Measurements from ENCODE around the gene HS3ST5.
"Not testable (repeated sequence)": the region's sequence is repeated elsewhere in the genome, so short reads cannot be mapped to it uniquely, and the experiment has no call there.

The HS3ST5 gene

GRCh38 chr6:114020196-114020595 is 322.6 kb downstream of the HS3ST5 start:
- TF ChIP-seq EZH2phosphoT487 (IDR thresholded peaks at IDR 0.05; ENCODE audit: low read length) (no peak), EZH2 (optimal IDR thresholded peaks at IDR 0.05; ENCODE audit: low read depth, low read length) (no peak), CTCF (IDR thresholded peaks at IDR 0.05; ENCODE audit: low read length) (no peak)
- Histone ChIP-seq H4K20me1 (ENCODE audit: insufficient read depth, low read length) (no peaks in the 10 kb centered on the region), H3K4me1 (ENCODE audit: low read length) (no peaks in the 10 kb centered on the region), H3F3A (ENCODE audit: insufficient read depth, low read length) (no peaks in the 10 kb centered on the region), H2AFZ (ENCODE audit: low read length) (no peak overlapping the region), H3K4me2 (ENCODE audit: low read depth, low read length) (no peak overlapping the region), H3K9me2 (replicated peaks; ENCODE audit: insufficient read depth, low read length) (no peaks in the 10 kb centered on the region), H3K4me3 (ENCODE audit: low read length) (no peak overlapping the region), H3K27me3 (replicated peaks; ENCODE audit: insufficient read depth, low read length) (no peaks in the 10 kb centered on the region), H3K27ac (ENCODE audit: low read length) (no peak overlapping the region), H3K9me3 (replicated peaks; ENCODE audit: insufficient read depth, low read length) (no peaks in the 10 kb centered on the region), H3K36me3 (replicated peaks; ENCODE audit: insufficient read depth, low read length) (no peaks in the 10 kb centered on the region), H3K79me2 (ENCODE audit: low read length) (no peaks in the 10 kb centered on the region), H3K9ac (ENCODE audit: low read length) (no peak overlapping the region)
- no peak for DNase-seq

- H3F3A ChIP-seq (ENCODE audit: insufficient read depth, low read length); H2AFZ ChIP-seq (ENCODE audit: low read length); H4K20me1 ChIP-seq (ENCODE audit: insufficient read depth, low read length); H3K36me3 ChIP-seq (replicated peaks; ENCODE audit: insufficient read depth, low read length); H3K9ac ChIP-seq (ENCODE audit: low read length); H3K4me2 ChIP-seq (ENCODE audit: low read depth, low read length); H3K4me1 ChIP-seq (ENCODE audit: low read length); DNase-seq; H3K79me2 ChIP-seq (ENCODE audit: low read length); H3K9me2 ChIP-seq (replicated peaks; ENCODE audit: insufficient read depth, low read length); H3K9me3 ChIP-seq (replicated peaks; ENCODE audit: insufficient read depth, low read length); H3K27ac ChIP-seq (ENCODE audit: low read length); H3K27me3 ChIP-seq (replicated peaks; ENCODE audit: insufficient read depth, low read length); H3K4me3 ChIP-seq (ENCODE audit: low read length): not testable (repeated sequence)
Observed at GRCh38 chr6:114017146-114017545, 325.7 kb downstream of the HS3ST5 start.

- H3F3A ChIP-seq (ENCODE audit: insufficient read depth, low read length); H3K4me3 ChIP-seq (ENCODE audit: low read length); H4K20me1 ChIP-seq (ENCODE audit: insufficient read depth, low read length); H3K4me1 ChIP-seq (ENCODE audit: low read length); H3K79me2 ChIP-seq (ENCODE audit: low read length); H3K27ac ChIP-seq (ENCODE audit: low read length); H3K36me3 ChIP-seq (replicated peaks; ENCODE audit: insufficient read depth, low read length); H3K4me2 ChIP-seq (ENCODE audit: low read depth, low read length); H3K9me3 ChIP-seq (replicated peaks; ENCODE audit: insufficient read depth, low read length); DNase-seq; H2AFZ ChIP-seq (ENCODE audit: low read length); H3K27me3 ChIP-seq (replicated peaks; ENCODE audit: insufficient read depth, low read length); H3K9me2 ChIP-seq (replicated peaks; ENCODE audit: insufficient read depth, low read length); H3K9ac ChIP-seq (ENCODE audit: low read length): not testable (repeated sequence)
Observed at GRCh38 chr6:114014106-114014505, 328.7 kb downstream of the HS3ST5 start.

- H2AFZ ChIP-seq (ENCODE audit: low read length); H3K4me2 ChIP-seq (ENCODE audit: low read depth, low read length); H3K27me3 ChIP-seq (replicated peaks; ENCODE audit: insufficient read depth, low read length); H3K9me3 ChIP-seq (replicated peaks; ENCODE audit: insufficient read depth, low read length); H3F3A ChIP-seq (ENCODE audit: insufficient read depth, low read length); H3K79me2 ChIP-seq (ENCODE audit: low read length); H4K20me1 ChIP-seq (ENCODE audit: insufficient read depth, low read length); DNase-seq; H3K27ac ChIP-seq (ENCODE audit: low read length); H3K9ac ChIP-seq (ENCODE audit: low read length); H3K9me2 ChIP-seq (replicated peaks; ENCODE audit: insufficient read depth, low read length); H3K4me3 ChIP-seq (ENCODE audit: low read length); H3K36me3 ChIP-seq (replicated peaks; ENCODE audit: insufficient read depth, low read length): not testable (repeated sequence)
- H3K4me1 ChIP-seq (ENCODE audit: low read length): peaks cover 11% of the 10 kb centered on the region
Observed at GRCh38 chr6:114011486-114011885, 331.3 kb downstream of the HS3ST5 start.

DNA sequence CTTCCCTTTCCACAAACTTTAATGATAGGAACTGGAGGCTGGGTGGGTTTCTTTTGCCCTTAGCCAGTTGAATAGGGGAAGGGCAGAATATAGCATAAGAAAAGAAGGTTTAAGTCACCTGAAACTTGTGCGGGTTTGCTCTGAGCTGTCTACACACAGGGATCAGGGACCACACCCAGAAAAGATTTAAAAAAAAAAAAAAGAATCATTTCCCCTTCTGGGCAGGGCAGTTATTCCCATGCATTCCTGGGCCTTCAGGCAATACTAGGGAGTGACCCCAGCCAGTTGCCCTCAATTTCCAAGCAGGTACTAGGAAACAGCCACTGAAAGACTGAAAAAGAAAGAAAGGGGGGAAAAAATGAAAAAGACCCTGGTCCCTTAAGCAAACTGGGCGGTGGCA is 332.3 kb downstream of the HS3ST5 start:
- Histone ChIP-seq H3K27me3 (replicated peaks; ENCODE audit: insufficient read depth, low read length) (no peaks in the 10 kb centered on the region; the same call in 1 of the 2 replicates), H3K4me3 (ENCODE audit: low read length) (no peak overlapping the region), H2AFZ (ENCODE audit: low read length) (no peak overlapping the region), H3K27ac (ENCODE audit: low read length) (no peak overlapping the region), H3K4me1 (ENCODE audit: low read length) (peaks cover 11% of the 10 kb centered on the region), H3K9me2 (replicated peaks; ENCODE audit: insufficient read depth, low read length) (no peaks in the 10 kb centered on the region), H3K79me2 (ENCODE audit: low read length) (no peaks in the 10 kb centered on the region), H3K9me3 (replicated peaks; ENCODE audit: insufficient read depth, low read length) (no peaks in the 10 kb centered on the region), H3F3A (ENCODE audit: insufficient read depth, low read length) (no peaks in the 10 kb centered on the region), H3K36me3 (replicated peaks; ENCODE audit: insufficient read depth, low read length) (no peaks in the 10 kb centered on the region), H3K9ac (ENCODE audit: low read length) (no peak overlapping the region), H4K20me1 (ENCODE audit: insufficient read depth, low read length) (no peaks in the 10 kb centered on the region), H3K4me2 (ENCODE audit: low read depth, low read length) (no peak overlapping the region)
- no peak for DNase-seq
- TF ChIP-seq EZH2phosphoT487 (IDR thresholded peaks at IDR 0.05; ENCODE audit: low read length) (no peak), EZH2 (optimal IDR thresholded peaks at IDR 0.05; ENCODE audit: low read depth, low read length) (no peak), CTCF (IDR thresholded peaks at IDR 0.05; ENCODE audit: low read length) (no peak)

Measured in MM.1S (cell line).